Parietal lobe (tissue), 1 donor: ENCODE results near the gene EFHB. TPM values are rescaled to one million over a fixed set of nuclear protein-coding genes. Genes with fewer than 3 reads are reported as not detected.

ENCODE experiments used
- total RNA-seq: library from RNA; depleted of rRNA; stranded (reverse); fragments of >200 nt; gene quantifications from one replicate; pipeline ENCODE4 v1.2.3, GENCODE V29; 2014

EFHB gene, protein sequence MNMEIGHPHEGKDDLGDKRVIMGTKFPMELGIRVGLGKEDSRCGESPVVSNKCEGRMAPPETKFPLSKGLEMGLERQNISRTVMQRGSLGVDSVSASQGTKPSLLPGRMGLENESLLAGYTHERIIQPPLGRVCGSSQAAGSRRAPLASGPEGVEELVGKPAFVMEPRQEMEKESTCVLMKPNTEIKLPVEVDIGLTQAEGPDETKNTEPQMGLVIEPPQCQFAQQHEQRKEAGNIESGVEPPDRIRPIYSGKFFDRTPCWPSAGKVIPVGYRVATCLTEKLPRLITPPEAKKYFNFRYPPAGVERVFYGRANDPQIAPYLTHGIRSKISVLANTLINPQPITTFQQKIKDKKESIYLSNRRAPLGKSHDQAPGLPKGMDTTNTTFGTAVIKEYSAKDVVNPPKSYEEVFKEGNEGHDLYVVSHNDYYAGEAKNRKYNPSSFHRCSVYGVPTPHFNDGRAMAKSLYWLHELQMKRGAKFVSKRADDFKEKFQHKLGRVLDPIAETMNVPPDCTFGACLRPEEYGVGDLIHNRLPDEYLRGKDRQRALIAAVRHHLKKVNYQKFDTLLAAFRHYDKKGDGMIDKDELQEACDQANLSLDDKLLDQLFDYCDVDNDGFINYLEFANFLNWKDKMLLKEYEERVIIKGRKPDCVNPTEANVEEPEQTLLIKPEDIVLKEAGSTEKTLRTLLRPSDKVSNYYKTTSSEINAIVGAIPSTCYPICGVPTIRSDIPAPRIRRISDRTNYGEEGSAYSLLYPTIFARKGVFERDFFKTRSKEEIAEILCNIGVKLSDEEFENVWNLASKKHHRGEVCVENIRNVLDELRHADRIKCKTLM
- total RNA-seq = 0.63 TPM

DNA sequence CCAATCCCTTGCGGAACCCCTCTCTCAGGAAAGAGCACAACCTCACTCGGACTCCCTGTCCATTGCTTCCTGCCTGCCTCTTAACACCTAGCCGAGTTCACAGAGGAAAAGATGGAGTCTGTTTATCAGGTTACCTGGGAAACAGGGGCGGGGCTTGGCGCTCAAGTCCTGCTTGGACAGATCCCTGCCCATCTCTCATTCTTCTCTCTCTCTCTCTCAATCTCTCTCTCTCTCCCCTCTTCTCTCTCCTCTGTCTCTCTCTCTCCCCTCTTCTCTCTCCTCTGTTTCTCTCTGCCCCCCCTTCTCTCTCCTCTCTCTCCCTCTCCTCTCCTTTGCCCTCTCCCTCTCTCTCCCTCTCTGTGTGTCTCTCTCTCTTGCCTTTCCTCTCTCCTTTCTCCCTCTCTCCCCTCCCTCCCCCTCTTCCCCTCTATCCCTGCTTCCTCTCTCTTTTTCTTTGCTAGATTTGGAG is at the start of gene EFHB:
TSS of gene EFHB (minus strand) at position 120 of the 469 bp plus-strand sequence. CDS start 199 bp downstream, outside the sequence.

DNA sequence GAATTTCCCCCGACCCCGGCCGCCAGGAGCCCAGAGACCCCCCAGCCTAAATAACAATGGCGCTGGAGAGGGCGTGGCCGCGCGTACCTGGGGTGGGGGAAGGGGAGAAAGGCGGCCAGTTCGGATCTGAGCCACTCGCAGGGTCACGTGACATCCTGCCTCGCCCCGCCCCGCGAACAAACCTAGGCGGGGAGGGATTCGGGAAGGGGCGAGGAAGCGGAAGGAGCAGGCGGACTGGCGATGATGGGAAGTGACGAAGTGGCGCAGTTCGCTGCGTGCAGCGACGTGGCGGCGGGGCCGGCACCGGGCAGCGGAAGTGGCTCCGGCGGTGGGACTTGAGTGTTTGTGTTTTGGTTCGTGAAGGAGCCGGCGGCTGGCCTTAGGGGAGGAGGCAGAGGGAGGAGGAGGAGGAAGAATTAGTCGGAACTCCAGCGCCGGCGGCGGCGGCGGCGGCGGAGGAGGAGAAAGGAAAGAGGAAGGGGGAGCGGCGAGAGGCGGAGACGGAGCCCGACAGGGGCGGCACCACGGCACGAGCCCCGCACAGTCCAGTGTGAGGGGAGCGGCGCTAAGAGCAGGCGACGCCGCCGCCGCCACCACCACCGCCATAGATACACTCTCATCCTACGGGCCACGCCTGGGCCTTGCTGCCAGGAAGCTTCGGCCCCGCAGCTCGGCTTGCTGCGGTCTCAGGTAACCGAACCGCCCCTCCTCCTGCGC is 13.0 kb upstream of the EFHB start, which contains the start of gene RAB5A:
TSS of gene RAB5A (plus strand) at position 266 of the 717 bp plus-strand sequence. CDS start 3,802 bp downstream, outside the sequence.

Other genes starting within 250 kb of the EFHB start
- gene RAB5A, start 12.9 kb upstream of the EFHB start, total RNA-seq = 96.7 TPM
- gene PP2D1, start 78.0 kb upstream of the EFHB start, total RNA-seq = not detected
- 29.4 TPM for gene KAT2B, start 106.2 kb upstream of the EFHB start, total RNA-seq